IPS DF 4.7 (cell line): Measurements from ENCODE around the gene CACNA1I.
"Not testable (repeated sequence)": the region's sequence is repeated elsewhere in the genome, so short reads cannot be mapped to it uniquely, and the experiment has no call there.

Experiments used
- DNase-seq: peaks from one replicate; pipeline ENCODE4 v3.0.0-alpha.2; 2013; ENCODE audit warnings: low spot score; ENCODE audit errors: extremely low read depth

The CACNA1I gene

DNA sequence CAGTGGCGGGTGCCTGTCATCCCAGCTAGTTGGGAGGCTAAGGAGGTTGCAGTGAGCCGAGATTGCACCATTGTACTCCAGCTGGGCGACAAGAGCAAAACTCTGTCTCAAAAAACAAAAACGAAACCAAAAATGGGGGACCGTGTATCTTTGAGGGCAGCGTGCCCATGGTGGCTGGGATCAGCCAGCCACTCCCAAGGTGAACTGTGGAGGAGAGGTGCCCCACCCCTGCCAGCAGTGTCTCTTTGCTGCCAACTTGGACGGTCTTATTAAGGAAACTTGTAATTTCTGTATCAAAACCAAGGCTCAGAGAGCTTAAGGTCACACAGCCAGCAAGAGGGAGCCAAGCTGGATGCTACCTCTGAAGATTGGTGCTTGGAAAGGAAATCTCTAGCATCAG, 147.7 kb downstream of the CACNA1I start:
- no peak for DNase-seq

DNA sequence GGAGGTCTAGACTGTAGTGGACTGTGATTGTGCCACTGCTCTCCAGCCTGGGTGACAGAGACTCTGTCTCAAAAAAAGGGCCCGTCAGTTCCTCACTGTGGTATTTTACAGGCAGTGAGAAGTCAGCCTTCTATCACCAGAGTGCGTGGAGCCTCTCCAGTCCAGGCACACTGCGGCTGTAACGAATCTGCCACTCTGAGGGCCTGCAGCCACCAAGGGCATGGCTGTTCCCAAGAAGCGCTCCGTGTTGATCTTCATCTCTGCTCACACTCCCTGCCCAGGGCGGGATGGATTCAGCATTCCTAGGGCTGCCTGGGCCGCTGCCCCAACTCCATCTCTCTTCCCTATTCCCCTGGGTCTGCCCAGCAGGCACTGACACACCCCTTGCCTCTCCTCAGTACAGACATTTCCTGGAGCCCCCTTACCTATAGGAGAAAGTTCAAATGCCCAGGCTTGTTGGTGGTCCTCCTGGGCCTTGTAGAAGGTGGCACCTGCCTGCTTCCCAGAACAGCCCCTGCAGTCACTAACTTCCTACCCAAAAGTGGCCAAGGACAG, 148.4 kb downstream of the CACNA1I start:
- DNase-seq = no peak

DNA sequence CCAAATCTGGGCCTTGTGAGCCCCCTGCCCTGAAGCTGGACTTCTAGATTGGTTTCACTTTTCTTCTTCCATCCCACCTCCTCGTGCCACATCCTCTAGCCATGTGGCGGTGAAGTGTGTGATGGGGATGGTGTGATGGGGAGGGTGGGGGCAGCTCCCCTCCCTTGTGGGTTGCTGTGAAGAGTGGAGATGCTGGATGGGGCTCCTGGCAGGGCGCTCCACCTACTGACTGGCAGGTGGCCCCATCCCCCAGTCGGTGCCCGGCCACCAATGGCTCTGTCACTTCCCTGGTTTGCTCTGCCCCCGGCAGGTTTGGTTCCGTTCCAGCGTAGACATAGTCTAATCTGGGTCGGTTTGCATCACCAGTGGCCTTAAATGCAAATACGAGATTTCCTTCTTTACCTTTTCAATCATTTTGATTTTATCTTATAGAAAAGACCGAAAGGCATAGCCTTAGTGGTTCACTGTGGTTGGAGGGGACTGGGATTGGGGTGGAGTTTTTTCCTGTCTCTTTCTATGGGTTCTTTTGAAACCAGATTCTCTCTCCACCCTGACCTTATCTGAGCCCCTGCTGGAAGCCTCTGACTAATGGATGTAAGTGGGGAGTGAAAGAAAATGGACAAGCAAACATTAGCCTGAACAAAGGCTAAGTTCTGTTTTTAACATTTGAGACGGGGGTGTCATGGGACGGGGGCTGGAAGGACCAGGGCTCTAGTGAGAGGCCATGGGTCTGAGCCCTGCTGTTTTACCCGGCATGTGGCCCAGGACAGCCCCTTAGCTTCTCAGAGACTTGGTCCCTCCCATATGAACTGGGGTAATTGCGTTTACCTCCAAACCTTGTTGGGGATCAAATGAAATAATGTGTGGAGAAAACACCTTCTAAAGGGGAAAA, 149.3 kb downstream of the CACNA1I start:
- no peak for DNase-seq

DNA sequence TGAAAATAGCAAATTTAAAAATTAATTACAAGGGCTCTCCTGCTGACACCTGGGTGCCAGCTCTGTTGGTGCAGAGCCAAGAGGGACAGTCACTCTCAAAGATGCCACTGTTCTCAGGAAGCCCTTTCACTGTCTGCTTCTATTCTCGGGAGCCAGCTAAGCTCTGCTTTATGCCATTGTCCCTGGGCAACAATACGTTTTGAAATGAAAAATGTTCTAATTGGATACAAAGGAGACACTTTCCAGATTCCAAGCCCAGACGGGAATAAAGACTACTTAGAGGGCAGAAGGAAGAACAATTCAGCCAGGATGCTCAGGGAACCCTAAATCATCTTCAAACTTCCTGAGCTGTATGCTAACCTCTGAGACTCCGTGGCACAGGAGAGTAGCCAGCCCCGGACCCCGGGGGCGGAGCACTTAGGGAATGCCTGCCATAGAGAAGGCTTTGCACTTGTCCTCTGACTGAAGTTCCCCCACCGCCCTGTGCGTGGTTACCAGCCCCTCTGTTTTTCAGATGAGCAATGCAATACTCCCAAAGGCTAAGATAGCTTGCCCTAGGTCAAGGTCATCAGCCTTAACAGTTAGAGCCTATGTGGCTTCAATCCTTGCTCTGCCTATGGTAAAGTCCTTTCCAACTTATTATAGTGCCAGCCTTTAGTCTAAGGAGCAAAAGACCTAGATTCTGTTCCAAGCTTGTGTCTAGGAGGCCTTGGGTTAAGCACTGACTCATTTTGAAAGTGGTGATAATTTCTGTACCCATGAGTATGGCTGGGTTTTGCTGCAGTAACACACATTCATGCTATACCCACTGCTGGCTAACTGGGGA, 150.9 kb downstream of the CACNA1I start:
- DNase-seq = no peak

DNA sequence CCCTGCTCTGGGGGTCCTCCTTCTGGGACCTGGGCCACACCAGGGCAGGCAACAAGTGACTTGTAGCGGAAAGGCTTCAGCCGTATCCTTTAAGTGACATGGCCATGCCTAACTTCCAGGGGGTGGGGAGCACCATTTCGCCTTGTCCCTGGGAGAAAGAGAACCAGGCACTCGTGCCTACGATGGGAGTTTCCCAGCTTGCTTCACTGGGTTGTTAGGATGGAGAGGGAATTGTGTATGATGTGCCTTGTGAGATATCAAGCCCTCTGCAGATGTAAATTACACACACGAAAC, 151.4 kb downstream of the CACNA1I start:
- DNase-seq = no peak

DNA sequence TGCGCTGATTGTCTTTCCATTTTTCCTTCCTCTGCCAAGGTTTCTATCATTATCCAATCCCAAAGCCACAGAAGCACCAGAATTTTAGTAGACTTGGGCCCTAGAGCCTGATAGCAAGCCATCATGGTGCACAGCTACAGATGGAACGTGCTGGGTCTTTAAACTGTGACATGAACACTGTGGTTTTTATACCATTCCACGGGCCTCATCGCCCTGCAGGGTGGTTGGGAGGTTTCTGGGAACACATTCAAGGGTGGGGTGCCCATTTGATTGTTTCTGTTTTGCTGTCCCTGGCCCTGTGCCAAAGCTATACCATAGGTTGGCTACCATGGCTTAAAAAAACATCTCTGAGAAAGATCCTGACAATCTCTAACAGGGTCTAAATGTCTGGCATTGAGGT, 151.9 kb downstream of the CACNA1I start:
- DNase-seq = no peak

DNA sequence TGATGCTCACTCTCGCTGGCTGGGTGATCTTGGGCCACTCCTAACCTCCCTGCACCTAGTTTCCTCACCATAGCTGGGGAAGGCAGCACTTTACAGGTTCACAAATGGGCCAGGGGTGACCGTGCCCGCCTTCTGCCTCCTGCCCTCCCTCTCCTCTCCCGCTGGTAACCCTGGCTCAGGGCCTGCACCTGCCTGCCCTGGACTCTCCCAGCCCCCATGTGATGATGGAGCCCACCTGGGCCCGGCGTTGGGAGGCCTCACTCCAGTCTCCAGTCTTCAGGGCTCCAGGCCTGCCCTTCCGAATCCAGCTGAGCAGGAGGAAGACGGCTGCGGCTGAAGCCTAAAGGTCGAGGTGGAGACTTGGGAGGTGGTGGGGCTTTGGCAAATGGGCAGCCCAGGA, 152.9 kb downstream of the CACNA1I start:
- no peak for DNase-seq

DNA sequence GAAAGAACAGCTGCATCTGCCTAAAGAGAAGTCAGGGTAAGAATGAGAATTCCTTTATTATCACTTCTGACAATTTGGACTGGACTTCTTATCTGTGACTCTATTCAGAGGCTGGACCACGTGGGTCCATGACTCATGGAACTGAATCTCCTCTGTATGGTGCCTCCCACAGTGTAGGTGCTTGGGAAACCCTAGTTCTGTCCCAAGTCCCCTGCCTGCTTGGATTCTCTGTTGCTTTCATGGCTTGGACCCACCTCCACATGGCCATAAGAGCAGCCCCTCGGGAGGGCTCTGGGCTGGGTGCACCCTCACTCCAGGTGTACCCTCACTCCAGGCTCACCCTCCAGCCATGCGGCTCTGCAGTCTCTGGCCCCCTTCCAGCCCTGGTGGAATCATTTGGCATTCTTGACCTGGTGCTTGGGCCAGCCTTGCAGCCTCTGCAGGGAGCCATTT, 153.4 kb downstream of the CACNA1I start:
- DNase-seq = no peak

DNA sequence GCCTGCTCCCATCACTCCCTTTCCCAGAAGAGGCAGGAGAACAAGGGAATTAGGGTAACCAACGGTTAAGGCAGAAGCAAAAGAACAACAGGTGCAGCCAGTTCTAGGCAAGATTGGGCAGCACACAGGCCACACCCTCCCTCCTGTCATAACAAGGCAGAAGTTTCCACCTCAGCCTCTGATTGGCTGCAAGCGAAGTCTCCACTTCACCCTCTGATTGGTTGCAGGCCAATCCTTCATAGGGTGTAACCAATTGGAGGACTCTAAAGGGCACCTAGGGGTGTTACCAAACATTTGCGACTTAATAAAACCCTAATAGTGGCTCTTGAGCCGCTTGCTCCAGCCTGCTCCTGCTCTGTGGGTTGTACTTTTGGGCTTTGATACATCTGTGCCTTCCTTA, 153.8 kb downstream of the CACNA1I start:
- no peak for DNase-seq

DNA sequence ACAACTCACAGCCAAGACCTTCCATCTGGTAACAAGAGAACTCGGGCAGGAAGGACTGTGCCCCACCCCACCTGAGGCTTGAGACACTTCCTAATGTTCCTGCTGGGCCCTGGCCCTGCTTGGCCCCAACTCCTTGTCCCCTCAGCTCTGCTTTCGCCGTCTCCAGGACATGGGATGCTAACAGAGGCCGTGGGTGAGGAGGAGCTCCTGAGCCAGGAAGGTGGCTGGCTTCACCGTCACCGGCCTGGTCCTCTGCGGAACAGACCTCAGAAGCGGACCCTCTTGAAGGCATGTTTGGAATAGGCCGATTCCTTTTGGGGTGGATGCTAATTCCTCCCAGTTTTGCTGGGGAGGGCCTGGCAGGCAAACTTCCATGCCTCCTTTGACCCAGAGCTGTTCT, 154.3 kb downstream of the CACNA1I start:
- DNase-seq = no peak

DNA sequence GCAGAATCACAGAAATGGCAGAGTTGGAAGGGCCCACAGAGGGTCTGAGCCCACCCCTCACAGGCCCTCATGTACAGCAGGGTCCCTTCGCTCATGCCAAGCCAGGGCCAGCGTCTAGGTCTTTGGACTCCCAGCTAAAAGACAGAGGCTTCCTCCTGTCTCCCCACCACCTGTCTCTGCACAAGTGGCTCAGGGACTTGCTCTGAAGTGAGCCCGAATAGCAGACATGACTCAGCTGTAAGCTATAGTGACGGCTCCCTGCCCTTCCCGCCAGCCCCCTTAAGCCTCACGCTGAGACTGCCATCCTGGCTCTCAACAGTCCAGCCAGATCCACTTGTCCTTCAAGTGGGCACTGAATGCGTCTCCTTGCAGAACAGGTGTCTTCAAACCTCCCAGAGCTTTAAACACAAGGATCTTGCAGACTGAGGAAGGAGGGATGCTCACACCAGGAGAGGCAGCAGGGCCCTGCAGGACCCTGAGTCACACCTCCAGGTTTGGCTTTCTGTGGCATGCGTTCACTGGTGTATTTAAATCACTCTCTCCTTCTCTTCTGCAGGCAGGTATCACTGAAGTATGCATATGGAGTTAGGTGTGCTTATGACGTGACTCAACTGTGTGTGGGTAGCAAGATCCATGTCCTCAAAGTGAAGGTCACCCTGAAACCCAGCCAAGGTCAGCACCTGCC, 154.9 kb downstream of the CACNA1I start:
- no peak for DNase-seq

DNA sequence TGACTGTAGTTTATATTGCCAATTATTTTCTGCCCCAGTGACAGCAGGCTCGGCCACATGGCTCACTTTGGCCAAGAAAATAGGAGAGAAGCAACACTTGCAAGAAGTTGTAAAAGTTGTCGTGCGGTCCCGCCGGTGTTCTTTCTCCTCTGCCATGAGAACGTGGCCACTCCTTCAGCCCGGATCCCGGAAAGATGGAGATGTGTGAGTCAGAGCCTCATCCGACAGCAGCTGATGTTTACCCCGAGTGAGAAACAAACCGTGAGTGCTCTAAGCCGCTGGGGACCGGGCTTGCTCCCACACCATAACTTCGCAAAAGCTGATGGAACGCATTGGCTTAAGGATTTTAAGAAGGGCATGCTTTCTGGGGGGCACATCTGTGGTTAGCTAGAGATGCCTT, 157.0 kb downstream of the CACNA1I start:
- DNase-seq = no peak

DNA sequence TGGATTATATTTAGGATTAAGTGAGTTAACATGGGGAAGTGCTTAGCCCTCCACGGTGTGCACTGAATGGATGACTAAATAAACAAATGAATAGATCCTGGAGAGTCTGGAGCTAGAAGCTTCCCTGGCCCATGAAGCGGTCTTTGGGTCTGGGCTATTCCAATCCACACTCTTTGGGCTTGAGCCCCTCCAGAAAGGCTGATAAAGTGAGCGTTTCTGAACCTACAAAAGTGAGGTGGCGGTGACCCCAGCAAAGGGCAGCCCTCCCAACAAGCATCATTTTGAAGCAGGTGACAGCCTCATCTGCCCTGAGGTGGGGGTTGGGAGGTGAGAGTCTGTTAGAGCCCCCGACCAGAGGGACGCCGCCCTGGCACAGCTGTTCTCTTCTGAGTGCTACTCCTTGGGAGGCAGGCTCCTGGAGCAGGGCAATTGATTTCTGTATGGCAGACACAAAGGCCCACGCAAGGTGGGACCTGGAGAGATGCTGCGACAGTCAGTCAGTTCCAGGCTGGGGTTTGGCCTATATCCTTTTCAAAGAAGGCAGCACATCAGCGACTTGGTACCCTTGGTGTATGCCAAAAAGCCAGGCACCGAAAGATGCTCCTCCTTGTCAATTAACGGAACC, 157.8 kb downstream of the CACNA1I start:
- DNase-seq = no peak

DNA sequence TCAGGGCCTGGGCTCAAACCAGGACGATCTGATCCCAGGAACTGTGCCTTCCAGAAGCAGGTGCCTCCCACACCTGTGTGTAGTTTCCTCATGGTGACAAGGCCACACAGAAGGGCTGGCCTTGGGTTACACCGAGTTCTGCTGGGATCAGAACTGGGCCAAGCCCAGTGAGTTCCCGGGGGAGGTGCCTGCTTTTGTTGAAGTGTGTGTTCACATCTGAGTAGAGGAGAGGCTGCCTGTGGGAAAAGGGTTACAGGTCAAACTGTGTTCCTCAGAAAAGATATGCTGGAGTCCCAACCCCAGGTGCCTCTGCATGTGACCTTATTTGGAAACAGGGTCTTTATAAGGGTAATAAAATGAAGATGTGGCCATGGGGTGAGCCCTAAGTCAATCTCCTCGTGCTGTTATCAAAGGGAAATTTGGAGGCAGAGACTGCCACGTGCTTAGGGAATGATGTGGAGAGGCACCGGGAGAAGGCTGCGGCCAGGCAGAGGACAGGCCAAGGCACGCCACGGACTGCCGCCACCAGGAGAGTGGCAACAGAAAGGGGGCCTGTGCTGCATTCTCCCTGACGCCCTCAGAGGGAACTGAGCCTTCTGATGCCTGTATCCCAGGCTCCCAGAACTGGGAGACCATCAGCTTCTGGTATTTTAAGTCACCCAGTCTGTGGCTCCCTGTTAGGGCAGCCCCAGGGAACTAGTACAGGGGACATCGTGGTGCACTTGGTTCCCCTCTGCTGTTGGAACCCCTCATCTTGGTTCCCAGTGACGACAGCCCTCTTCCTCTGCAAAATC, 158.8 kb downstream of the CACNA1I start:
- no peak for DNase-seq

DNA sequence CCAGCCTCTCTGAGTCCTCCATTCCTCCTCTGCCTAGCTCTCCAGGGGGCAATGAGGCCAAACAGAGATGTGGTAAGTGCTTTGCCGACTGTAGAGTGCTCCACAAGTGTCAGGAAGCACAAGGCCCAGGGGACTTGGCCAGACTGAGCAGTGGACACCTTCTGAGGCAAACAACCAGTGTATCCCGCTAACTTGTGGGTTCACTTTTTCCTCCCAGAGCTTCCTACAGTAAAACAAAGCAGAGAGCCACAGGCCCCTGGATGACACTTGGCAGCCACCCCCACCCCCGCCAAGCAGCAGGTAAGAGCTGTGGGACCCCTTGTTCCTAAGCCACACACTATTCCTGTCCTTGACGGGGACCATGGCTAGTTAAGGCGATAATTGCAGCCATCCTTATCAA, 160.9 kb downstream of the CACNA1I start:
- DNase-seq = no peak

DNA sequence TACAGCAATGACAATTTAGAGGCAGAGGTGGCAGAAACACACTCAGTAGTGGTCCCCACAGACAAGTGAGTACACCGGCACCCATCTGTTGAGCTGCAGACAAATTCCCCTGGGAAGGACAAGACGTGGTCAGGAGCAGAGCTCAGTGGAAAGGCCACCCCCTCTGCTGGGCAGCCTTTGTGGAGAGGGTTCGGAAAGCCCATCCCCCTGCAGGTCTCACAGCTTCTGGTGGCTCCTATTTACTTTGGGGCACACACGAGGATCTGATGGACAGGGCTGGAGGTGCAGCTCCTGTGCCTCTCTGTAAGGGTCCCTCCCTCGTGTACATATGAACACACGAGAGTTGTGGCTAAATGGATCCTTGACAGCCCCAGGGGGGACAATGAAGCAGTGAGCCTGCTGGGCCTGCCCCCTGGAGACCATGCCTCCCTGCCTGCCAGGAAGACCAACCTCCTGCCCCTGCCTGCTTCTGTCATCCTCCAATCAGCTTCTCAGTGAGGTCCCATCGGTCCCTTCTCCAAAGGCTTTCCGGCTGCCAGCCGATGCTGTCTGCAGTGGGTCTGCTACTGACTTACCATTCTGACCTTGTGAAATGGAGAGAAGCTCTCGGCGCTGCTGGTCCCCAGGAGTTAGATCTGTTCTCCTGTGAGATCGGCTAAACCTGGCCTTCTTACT, 161.5 kb downstream of the CACNA1I start:
- no peak for DNase-seq

DNA sequence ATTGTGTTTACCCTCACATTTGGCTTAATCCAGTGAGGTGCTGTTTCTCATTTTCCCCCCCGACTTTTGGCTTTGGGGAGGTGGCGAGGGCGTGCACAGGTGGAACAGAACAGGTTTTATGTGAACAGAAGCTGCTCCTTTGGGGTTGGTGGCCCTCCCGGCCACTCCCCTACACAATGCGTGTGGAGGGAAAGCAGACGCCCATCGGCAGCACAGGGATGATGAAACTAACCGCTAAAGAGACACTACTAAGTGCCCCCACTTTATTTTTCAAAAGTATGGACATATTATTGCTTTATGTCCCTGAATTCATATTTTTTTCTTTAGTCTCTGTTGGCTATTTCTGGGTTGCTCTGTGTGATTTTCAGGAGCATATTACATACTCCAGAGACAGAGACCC, 162.1 kb downstream of the CACNA1I start:
- no peak for DNase-seq

DNA sequence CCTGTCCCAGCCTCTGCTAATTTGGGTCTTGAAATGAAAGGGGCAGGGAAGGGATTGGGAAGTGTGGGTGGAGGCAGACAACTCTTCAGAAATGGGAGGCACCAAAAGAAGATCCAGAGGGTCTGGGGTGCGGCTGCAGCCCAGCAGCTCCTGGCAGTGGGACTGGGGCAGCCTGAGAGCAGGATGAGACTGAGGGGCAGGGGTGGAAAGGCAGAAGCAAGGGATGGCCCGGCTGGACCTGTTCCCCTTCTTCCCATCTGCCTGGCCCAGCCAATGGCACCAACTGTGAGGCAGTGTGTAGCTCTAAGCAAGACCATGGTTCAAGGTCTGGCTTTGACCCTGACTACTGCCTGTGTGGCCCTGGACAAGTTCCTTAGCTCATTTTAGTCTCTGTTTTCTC, 162.6 kb downstream of the CACNA1I start:
- DNase-seq = no peak

DNA sequence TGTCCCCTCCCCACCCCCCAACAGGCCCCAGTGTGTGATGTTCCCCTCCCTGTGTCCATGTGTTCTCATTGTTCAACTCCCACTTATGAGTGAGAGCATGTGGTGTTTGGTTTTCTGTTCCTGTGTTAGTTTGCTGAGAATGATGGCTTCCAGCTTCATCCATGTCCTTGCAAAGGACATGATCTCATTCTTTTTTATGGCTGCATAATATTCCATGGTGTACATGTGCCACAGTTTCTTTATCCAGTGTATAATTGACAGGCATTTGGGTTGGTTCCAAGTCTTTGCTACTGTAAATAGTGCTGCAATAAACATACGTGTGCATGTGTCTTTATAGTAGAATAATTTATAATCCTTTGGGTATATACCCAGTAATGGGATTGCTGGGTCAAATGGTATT, 163.5 kb downstream of the CACNA1I start:
- not testable (repeated sequence) for DNase-seq

DNA sequence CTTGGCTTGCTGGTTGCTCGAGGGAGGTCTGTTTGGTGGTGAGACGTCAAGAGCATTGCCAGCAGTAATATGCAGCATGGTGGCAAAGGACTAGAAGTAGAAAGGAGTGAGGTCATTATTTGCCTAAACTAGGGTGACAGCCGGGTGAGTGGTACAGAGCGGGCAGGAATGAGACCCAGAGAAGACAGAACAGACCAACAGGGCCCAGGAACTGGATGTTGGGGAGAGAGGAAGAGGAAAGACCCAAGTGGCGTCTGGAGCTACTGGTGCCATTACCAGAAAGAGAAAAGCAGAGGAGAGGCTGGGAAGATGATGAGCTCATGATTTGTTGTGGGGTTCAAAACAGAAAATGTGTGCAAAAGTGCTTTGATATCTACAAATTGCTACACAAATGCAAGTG, 164.3 kb downstream of the CACNA1I start:
- DNase-seq = no peak
